Dendritic cell treated with granulocyte-macrophage colony-stimulating factor and Interleukin-4, amounts not matched to agents 40 ng/mL and 50 ng/mL, for 4 days (primary cell): Measurements from ENCODE around the gene MPPE1.
A peak's percentile ranks its signal among the peaks of the same experiment; 100 is the strongest.
"Not testable (repeated sequence)": the region's sequence is repeated elsewhere in the genome, so short reads cannot be mapped to it uniquely, and the experiment has no call there.

Source experiments
- H3K27ac Mint-ChIP-seq: one replicate; pipeline ENCODE4 v1.8.0; 2022; ENCODE audit warnings: mild to moderate bottlenecking, mixed read lengths
- H3K27me3 Mint-ChIP-seq: one replicate; pipeline ENCODE4 v1.8.0; 2022; ENCODE audit warnings: mild to moderate bottlenecking, mixed read lengths
- H3K36me3 Mint-ChIP-seq: one replicate; pipeline ENCODE4 v1.8.0; 2022; ENCODE audit warnings: low read depth, mixed read lengths
- H3K4me1 Mint-ChIP-seq: one replicate; pipeline ENCODE4 v1.8.0; 2022; ENCODE audit warnings: low read depth, mixed read lengths
- H3K4me3 Mint-ChIP-seq: one replicate; pipeline ENCODE4 v1.8.0; 2022; ENCODE audit warnings: mild to moderate bottlenecking, moderate library complexity, mixed read lengths
- H3K9me3 Mint-ChIP-seq: one replicate; pipeline ENCODE4 v1.8.0; 2022; ENCODE audit warnings: mixed read lengths
- intact Hi-C: fragments of 100-400 bp; cut with micrococcal nuclease; formaldehyde crosslinking; loops from one replicate; pipeline ENCODE4 v1.15.0; 2022

Gene MPPE1

GRCh38 chr18:11908182-11909060, at the start of gene MPPE1:
MPPE1 (minus strand) TSS chr18:11908317; CDS start chr18:11897264, 11,053 bp downstream.
- H3K27ac Mint-ChIP-seq = peak within 1 kb of the TSS; percentile 97
- no peaks in the 10 kb centered on the region for H3K9me3 Mint-ChIP-seq
- intact Hi-C loops = loop anchor here (2.0 kb wide), 2 partner anchors 58 to 78 kb away; partner anchors contain the start of gene CHMP1B
- peak within 1 kb of the TSS; percentile 89 for H3K4me3 Mint-ChIP-seq
- H3K36me3 Mint-ChIP-seq = peaks cover 38% of the 10 kb centered on the region
- peaks cover 22% of the 10 kb centered on the region for H3K4me1 Mint-ChIP-seq
- H3K27me3 Mint-ChIP-seq = no peaks in the 10 kb centered on the region

- H3K27me3 Mint-ChIP-seq = no peaks in the 10 kb centered on the region
- H3K36me3 Mint-ChIP-seq = peaks cover 6% of the 10 kb centered on the region
- H3K4me3 Mint-ChIP-seq = no peak overlapping the region
- H3K27ac Mint-ChIP-seq = no peak overlapping the region
- intact Hi-C loops = no loop called here
- H3K9me3 Mint-ChIP-seq = peaks cover 30% of the 10 kb centered on the region
- peaks cover 10% of the 10 kb centered on the region for H3K4me1 Mint-ChIP-seq
Measured at GRCh38 chr18:11957636-11958035, 49.5 kb upstream of the MPPE1 start.

GRCh38 chr18:11956371-11957308, 48.5 kb upstream of the MPPE1 start:
- peaks cover 6% of the 10 kb centered on the region for H3K36me3 Mint-ChIP-seq
- no peak overlapping the region for H3K27ac Mint-ChIP-seq
- peaks cover 10% of the 10 kb centered on the region for H3K4me1 Mint-ChIP-seq
- peaks cover 30% of the 10 kb centered on the region for H3K9me3 Mint-ChIP-seq
- intact Hi-C loops = no loop called here
- no peak overlapping the region for H3K4me3 Mint-ChIP-seq
- H3K27me3 Mint-ChIP-seq = no peaks in the 10 kb centered on the region

- Mint-ChIP-seq H3K9me3 (peaks cover 30% of the 10 kb centered on the region), H3K4me3 (no peak overlapping the region), H3K27me3 (no peaks in the 10 kb centered on the region), H3K36me3 (peaks cover 6% of the 10 kb centered on the region), H3K4me1 (peaks cover 10% of the 10 kb centered on the region), H3K27ac (no peak overlapping the region)
- intact Hi-C loops = no loop called here
Measured at GRCh38 chr18:11955239-11956029, 47.3 kb upstream of the MPPE1 start.

GRCh38 chr18:11953113-11953512, 45.0 kb upstream of the MPPE1 start:
- H3K4me3 Mint-ChIP-seq = no peak overlapping the region
- peaks cover 19% of the 10 kb centered on the region for H3K9me3 Mint-ChIP-seq
- peaks cover 1% of the 10 kb centered on the region for H3K27me3 Mint-ChIP-seq
- peaks cover 6% of the 10 kb centered on the region for H3K36me3 Mint-ChIP-seq
- H3K4me1 Mint-ChIP-seq = peaks cover 10% of the 10 kb centered on the region
- intact Hi-C loops = no loop called here
- H3K27ac Mint-ChIP-seq = no peak overlapping the region

- H3K4me1 Mint-ChIP-seq = peaks cover 22% of the 10 kb centered on the region
- H3K4me3 Mint-ChIP-seq = no peak overlapping the region
- intact Hi-C loops = no loop called here
- no peak overlapping the region for H3K27ac Mint-ChIP-seq
- H3K36me3 Mint-ChIP-seq = no peaks in the 10 kb centered on the region
- H3K27me3 Mint-ChIP-seq = peaks cover 1% of the 10 kb centered on the region
- peaks cover 2% of the 10 kb centered on the region for H3K9me3 Mint-ChIP-seq
Measured at GRCh38 chr18:11951390-11951851, 43.3 kb upstream of the MPPE1 start.

- Mint-ChIP-seq H3K9me3 (no peaks in the 10 kb centered on the region), H3K27ac (no peak overlapping the region), H3K27me3 (peaks cover 1% of the 10 kb centered on the region), H3K36me3 (no peaks in the 10 kb centered on the region), H3K4me1 (peaks cover 28% of the 10 kb centered on the region), H3K4me3 (no peak overlapping the region)
- intact Hi-C loops = no loop called here
Measured at GRCh38 chr18:11950824-11951223, 42.7 kb upstream of the MPPE1 start.

- intact Hi-C loops = no loop called here
- H3K36me3 Mint-ChIP-seq = no peaks in the 10 kb centered on the region
- H3K27ac Mint-ChIP-seq = no peak overlapping the region
- H3K4me1 Mint-ChIP-seq = peaks cover 19% of the 10 kb centered on the region
- H3K27me3 Mint-ChIP-seq = peaks cover 1% of the 10 kb centered on the region
- H3K4me3 Mint-ChIP-seq = no peak overlapping the region
- H3K9me3 Mint-ChIP-seq = no peaks in the 10 kb centered on the region
Measured at GRCh38 chr18:11948852-11949523, 40.9 kb upstream of the MPPE1 start.

- peaks cover 1% of the 10 kb centered on the region for H3K27me3 Mint-ChIP-seq
- peaks cover 20% of the 10 kb centered on the region for H3K4me1 Mint-ChIP-seq
- H3K4me3 Mint-ChIP-seq = peak overlapping the region; percentile 79
- H3K27ac Mint-ChIP-seq = peak overlapping the region; percentile 34
- intact Hi-C loops = loop anchor here (2.0 kb wide), 1 partner anchor 33 kb away; the partner anchor contains the start of gene IMPA2
- no peaks in the 10 kb centered on the region for H3K9me3 Mint-ChIP-seq
- H3K36me3 Mint-ChIP-seq = no peaks in the 10 kb centered on the region
Measured at GRCh38 chr18:11947214-11948191, 39.4 kb upstream of the MPPE1 start.

- Mint-ChIP-seq H3K36me3 (no peaks in the 10 kb centered on the region), H3K4me3 (peak overlapping the region; percentile 20), H3K27ac (no peak overlapping the region), H3K27me3 (peaks cover 1% of the 10 kb centered on the region), H3K4me1 (peaks cover 24% of the 10 kb centered on the region), H3K9me3 (no peaks in the 10 kb centered on the region)
- intact Hi-C loops = loop anchor here (2.0 kb wide), 1 partner anchor 34 kb away; the partner anchor contains the start of gene IMPA2
Measured at GRCh38 chr18:11946756-11947155, 38.6 kb upstream of the MPPE1 start.

GRCh38 chr18:11945834-11946659, 37.9 kb upstream of the MPPE1 start:
- intact Hi-C loops = loop anchor here (2.0 kb wide), 1 partner anchor 35 kb away; the partner anchor contains the start of gene IMPA2
- H3K36me3 Mint-ChIP-seq, H3K27me3 Mint-ChIP-seq, H3K27ac Mint-ChIP-seq, H3K4me3 Mint-ChIP-seq, H3K9me3 Mint-ChIP-seq: not testable (repeated sequence)
- peaks cover 24% of the 10 kb centered on the region for H3K4me1 Mint-ChIP-seq
